Measurements from ENCODE around the gene SLC44A4. TPM values are rescaled to one million over a fixed set of nuclear protein-coding genes. Genes with fewer than 3 reads are reported as not detected.

SLC44A4 gene
- total RNA-seq, 1 experiment from 2014 or later = 3.8 TPM

DNA sequence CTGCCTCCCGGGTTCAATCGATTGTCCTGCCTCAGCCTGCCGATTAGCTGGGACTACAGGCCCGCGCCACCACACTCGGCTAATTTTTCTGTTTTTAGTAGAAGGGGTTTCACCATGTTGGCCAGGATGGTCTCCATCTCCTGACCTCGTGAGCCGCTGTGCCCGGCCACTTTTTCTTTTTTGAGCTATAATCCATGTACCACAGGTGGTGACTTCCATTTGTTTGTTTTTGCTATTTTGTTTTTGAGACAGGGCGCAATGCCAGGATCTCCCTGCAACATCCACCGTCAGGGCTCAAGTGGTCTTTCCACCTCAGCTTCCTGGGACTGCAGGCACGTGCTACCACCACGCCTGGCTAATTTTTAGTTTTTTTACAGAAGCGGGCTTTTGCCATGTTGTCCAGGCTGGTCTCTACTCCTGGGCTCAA lies 42.7 kb downstream of the SLC44A4 start:
- no peak overlapping the region for H4K91ac ChIP-seq (ENCODE audit: insufficient read length, low read depth, low read length)
- H2BK20ac ChIP-seq (ENCODE audit: low read depth, low read length, poor library complexity, severe bottlenecking) = no peak overlapping the region
- no peak overlapping the region for H2BK15ac ChIP-seq (ENCODE audit: low read depth, low read length)
- H3K27me3 Mint-ChIP-seq (ENCODE audit: low read depth) = no peaks in the 10 kb centered on the region
- no peak overlapping the region for H3T11ph ChIP-seq (ENCODE audit: low read length)
- H3K14ac ChIP-seq (ENCODE audit: insufficient read depth, low read length) = no peak overlapping the region
- peak overlapping the region; percentile 93 for H3K9ac ChIP-seq (ENCODE audit: extremely low read depth, insufficient read length, low read length)
- H3K23me2 ChIP-seq (ENCODE audit: insufficient read length, low read depth, low read length, poor library complexity, severe bottlenecking) = peaks cover 27% of the 10 kb centered on the region
- WGBS (ENCODE audit: extremely low coverage, insufficient read length, low lambda C conversion rate) = no CpG with 5 or more reads among the region's 14 CpGs
- no peak overlapping the region for H3K4ac ChIP-seq (ENCODE audit: low read depth, low read length)
- H4K20me1 ChIP-seq (ENCODE audit: control insufficient read depth, insufficient read depth, insufficient read length) = peaks cover 2% of the 10 kb centered on the region
- no peak overlapping the region for H2BK5ac ChIP-seq (ENCODE audit: insufficient read length, low read length)
- H2AK5ac ChIP-seq (ENCODE audit: insufficient read length, low read length) = no peak overlapping the region
- H3K56ac ChIP-seq (ENCODE audit: insufficient read length, low read depth, low read length) = no peak overlapping the region
- no peak overlapping the region for H2BK12ac ChIP-seq (ENCODE audit: insufficient read length, low read depth, low read length)
- H3K9me3 ChIP-seq (ENCODE audit: control insufficient read depth, low read depth, low read length) = no peaks in the 10 kb centered on the region
- H2BK120ac ChIP-seq (ENCODE audit: low read depth, low read length, poor library complexity, severe bottlenecking) = no peak overlapping the region
- no peaks in the 10 kb centered on the region for H3K4me1 ChIP-seq (ENCODE audit: insufficient read depth, low read length)
- H3K4me2 ChIP-seq (ENCODE audit: insufficient read depth, insufficient read length, low read length) = peak overlapping the region; percentile 90
- no peak overlapping the region for H4K8ac ChIP-seq (replicated peaks; ENCODE audit: insufficient read length, low read depth, low read length)
- peaks cover 3% of the 10 kb centered on the region for H3K79me1 ChIP-seq (ENCODE audit: insufficient read depth, low read depth, low read length, poor library complexity, severe bottlenecking)
- peaks cover 13 to 23% of the 10 kb centered on the region in 2 experiments for H3K4me1 Mint-ChIP-seq
- H2AFZ ChIP-seq (ENCODE audit: low read length) = no peak overlapping the region
- TF ChIP-seq, protein P1, sequence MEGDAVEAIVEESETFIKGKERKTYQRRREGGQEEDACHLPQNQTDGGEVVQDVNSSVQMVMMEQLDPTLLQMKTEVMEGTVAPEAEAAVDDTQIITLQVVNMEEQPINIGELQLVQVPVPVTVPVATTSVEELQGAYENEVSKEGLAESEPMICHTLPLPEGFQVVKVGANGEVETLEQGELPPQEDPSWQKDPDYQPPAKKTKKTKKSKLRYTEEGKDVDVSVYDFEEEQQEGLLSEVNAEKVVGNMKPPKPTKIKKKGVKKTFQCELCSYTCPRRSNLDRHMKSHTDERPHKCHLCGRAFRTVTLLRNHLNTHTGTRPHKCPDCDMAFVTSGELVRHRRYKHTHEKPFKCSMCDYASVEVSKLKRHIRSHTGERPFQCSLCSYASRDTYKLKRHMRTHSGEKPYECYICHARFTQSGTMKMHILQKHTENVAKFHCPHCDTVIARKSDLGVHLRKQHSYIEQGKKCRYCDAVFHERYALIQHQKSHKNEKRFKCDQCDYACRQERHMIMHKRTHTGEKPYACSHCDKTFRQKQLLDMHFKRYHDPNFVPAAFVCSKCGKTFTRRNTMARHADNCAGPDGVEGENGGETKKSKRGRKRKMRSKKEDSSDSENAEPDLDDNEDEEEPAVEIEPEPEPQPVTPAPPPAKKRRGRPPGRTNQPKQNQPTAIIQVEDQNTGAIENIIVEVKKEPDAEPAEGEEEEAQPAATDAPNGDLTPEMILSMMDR (conservative IDR thresholded peaks at IDR 0.05) = no peak
- H3K27ac ChIP-seq (ENCODE audit: insufficient read length, low read depth, low read length) = peak overlapping the region; percentile 3
- H3K23ac ChIP-seq (ENCODE audit: insufficient read length, low read depth, low read length) = no peak overlapping the region
- H4K5ac ChIP-seq (ENCODE audit: insufficient read length, low read depth, low read length) = no peak overlapping the region
- H3K9me3 Mint-ChIP-seq = peaks cover 0 to 6% of the 10 kb centered on the region in 2 experiments; a peak in 2 of 5 replicates
- peak overlapping the region; percentile 98 to 100 for H3K4me3 Mint-ChIP-seq
- H3K27ac Mint-ChIP-seq = peak overlapping the region; percentile 63 to 99 (median 91)
- peaks cover 57 to 61% (median 61%) of the 10 kb centered on the region in 3 experiments for H3K36me3 Mint-ChIP-seq (ENCODE audit: insufficient read depth in 1 of 3, low read depth in 3 of 3)
- no peak for DNase-seq
- H3K18ac ChIP-seq (ENCODE audit: insufficient read length, low read depth, low read length) = no peak overlapping the region
- peaks cover 21% of the 10 kb centered on the region; the same call in 1 of the 2 replicates for H3K79me2 ChIP-seq (ENCODE audit: insufficient read depth, low read length)
- H3K27me3 ChIP-seq (ENCODE audit: insufficient read depth, low read length) = no peaks in the 10 kb centered on the region
